A673 (cell line): ENCODE results near the gene DNASE1. TPM values are rescaled to one million over a fixed set of nuclear protein-coding genes. Genes with fewer than 3 reads are reported as not detected.

Experiments used
- BruUV-seq: library from RNA; stranded (reverse); fragments of 400-500 nt; replicated peaks from 2 replicates; lab custom pipeline; 2021; lab: Mats Ljungman, UMichigan
- CTCF ChIA-PET: fragments of 300-600 bp; sonication (Branson Sonifier 250); formaldehyde crosslinking; loops from one replicate; lab custom pipeline; 2022; ENCODE audit warnings: antibody characterized with exemption; lab: Charles Lee
- POLR2A ChIA-PET: fragments of 300-600 bp; sonication (Branson Sonifier 250); formaldehyde crosslinking; loops from one replicate; lab custom pipeline; 2022; ENCODE audit warnings: antibody characterized with exemption; ENCODE audit not compliant: low non-redundant PET; lab: Charles Lee
- DNase-seq: peaks from one replicate; pipeline ENCODE4 v3.0.0-alpha.2; 2015; ENCODE audit warnings: low spot score
- H3K27ac ChIP-seq: fragments of 200-600 bp; sonication (generic); 2 replicates; pipeline ENCODE4 v1.5.1; 2016; ENCODE audit warnings: mixed run types, low read depth, mild to moderate bottlenecking, mixed read lengths, antibody characterized with exemption, low read length; ENCODE audit not compliant: poor library complexity, severe bottlenecking
- H3K27me3 ChIP-seq: fragments of 200-600 bp; sonication (generic); replicated peaks from 2 replicates; pipeline ENCODE4 v1.6.1; 2017; ENCODE audit warnings: mixed run types, low read depth, mild to moderate bottlenecking, mixed read lengths, antibody characterized with exemption, low read length; ENCODE audit not compliant: insufficient read depth, poor library complexity
- H3K36me3 ChIP-seq: fragments of 200-600 bp; sonication (generic); 2 replicates; pipeline ENCODE4 v1.6.1; 2016; ENCODE audit warnings: mixed run types, mild to moderate bottlenecking, mixed read lengths, antibody characterized with exemption, low read length; ENCODE audit not compliant: insufficient read depth, poor library complexity, severe bottlenecking
- H3K4me1 ChIP-seq: fragments of 200-600 bp; sonication (generic); 2 replicates; pipeline ENCODE4 v1.6.1; 2017; ENCODE audit warnings: mixed run types, mild to moderate bottlenecking, mixed read lengths, antibody characterized with exemption, low read length; ENCODE audit not compliant: insufficient read depth, poor library complexity, severe bottlenecking
- H3K4me3 ChIP-seq: fragments of 200-600 bp; sonication (generic); 2 replicates; pipeline ENCODE4 v1.5.1; 2016; ENCODE audit warnings: low read depth, mixed run types, mild to moderate bottlenecking, mixed read lengths, low read length; ENCODE audit not compliant: poor library complexity, severe bottlenecking
- H3K9me3 ChIP-seq: fragments of 200-600 bp; sonication (generic); 2 replicates; pipeline ENCODE4 v1.6.1; 2016; ENCODE audit warnings: mixed run types, low read depth, mild to moderate bottlenecking, mixed read lengths, antibody characterized with exemption, low read length; ENCODE audit not compliant: poor library complexity, severe bottlenecking
- EZH2 ChIP-seq: fragments of 200-600 bp; sonication (generic); IDR thresholded peaks from 2 replicates; pipeline ENCODE4 v1.6.1; 2017; ENCODE audit warnings: borderline replicate concordance, low read depth, mild to moderate bottlenecking, mixed read lengths, antibody characterized with exemption, low read length; ENCODE audit not compliant: poor library complexity, severe bottlenecking
- intact Hi-C: fragments of 100-400 bp; cut with micrococcal nuclease; formaldehyde crosslinking; loops from one replicate; pipeline ENCODE4 v1.10.0; 2022; ENCODE audit not compliant: unreplicated experiment
- total RNA-seq: library from RNA; stranded (reverse); gene quantifications from 2 replicates; pipeline ENCODE4 v1.2.3, GENCODE V29; 2021
- TF ChIP-seq, protein P1 (sequence below): fragments of 300-800, 200-600 bp; sonication (generic); conservative IDR thresholded peaks from 2 replicates; pipeline ENCODE4 v1.5.1; 2017; ENCODE audit warnings: low read depth, mild to moderate bottlenecking, antibody characterized with exemption, low read length, moderate library complexity, mixed read lengths

DNASE1 gene
- total RNA-seq, 1 experiment from 2014 or later, result 17.9 TPM

DNA sequence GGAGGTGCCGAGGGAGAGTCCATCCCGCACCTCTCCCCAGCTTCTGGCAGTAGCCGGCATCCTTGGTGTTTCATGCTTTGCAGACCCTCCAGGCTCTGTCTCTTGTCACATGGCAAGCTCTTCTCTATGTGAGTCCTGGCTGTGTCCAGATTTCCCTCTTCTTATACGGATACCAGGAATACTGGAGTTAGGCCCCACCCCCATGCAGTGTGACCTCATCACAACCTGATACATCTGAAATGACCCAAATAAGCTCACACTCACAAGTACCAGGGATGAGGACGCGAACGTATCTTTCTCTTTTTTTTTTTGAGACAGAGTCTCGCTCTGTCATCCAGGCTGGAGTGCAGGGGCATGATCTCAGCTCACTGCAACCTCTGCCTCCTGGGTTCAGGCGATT, 39.6 kb downstream of the DNASE1 start:
- H3K27me3 ChIP-seq, result no peaks in the 10 kb centered on the region
- ChIA-PET CTCF (no interaction called here), POLR2A (interaction anchor here (0.6 kb wide), 1 partner anchor 23 kb away, joined by 3 read pairs; the partner anchor contains the start of gene TRAP1)
- TF ChIP-seq, protein P1, sequence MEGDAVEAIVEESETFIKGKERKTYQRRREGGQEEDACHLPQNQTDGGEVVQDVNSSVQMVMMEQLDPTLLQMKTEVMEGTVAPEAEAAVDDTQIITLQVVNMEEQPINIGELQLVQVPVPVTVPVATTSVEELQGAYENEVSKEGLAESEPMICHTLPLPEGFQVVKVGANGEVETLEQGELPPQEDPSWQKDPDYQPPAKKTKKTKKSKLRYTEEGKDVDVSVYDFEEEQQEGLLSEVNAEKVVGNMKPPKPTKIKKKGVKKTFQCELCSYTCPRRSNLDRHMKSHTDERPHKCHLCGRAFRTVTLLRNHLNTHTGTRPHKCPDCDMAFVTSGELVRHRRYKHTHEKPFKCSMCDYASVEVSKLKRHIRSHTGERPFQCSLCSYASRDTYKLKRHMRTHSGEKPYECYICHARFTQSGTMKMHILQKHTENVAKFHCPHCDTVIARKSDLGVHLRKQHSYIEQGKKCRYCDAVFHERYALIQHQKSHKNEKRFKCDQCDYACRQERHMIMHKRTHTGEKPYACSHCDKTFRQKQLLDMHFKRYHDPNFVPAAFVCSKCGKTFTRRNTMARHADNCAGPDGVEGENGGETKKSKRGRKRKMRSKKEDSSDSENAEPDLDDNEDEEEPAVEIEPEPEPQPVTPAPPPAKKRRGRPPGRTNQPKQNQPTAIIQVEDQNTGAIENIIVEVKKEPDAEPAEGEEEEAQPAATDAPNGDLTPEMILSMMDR, result no peak
- TF ChIP-seq EZH2, result no peak
- BruUV-seq, result no TSS peak
- DNase-seq, result no peak
- H3K4me3 ChIP-seq, result no peak overlapping the region
- intact Hi-C loops, result loop anchor here (10.0 kb wide), 2 partner anchors 181 to 561 kb away; no protein-coding TSS in a partner anchor
- H3K36me3 ChIP-seq, result peaks cover 17% of the 10 kb centered on the region
- no peak overlapping the region for H3K27ac ChIP-seq
- peaks cover 12% of the 10 kb centered on the region for H3K4me1 ChIP-seq
- no peaks in the 10 kb centered on the region for H3K9me3 ChIP-seq

DNA sequence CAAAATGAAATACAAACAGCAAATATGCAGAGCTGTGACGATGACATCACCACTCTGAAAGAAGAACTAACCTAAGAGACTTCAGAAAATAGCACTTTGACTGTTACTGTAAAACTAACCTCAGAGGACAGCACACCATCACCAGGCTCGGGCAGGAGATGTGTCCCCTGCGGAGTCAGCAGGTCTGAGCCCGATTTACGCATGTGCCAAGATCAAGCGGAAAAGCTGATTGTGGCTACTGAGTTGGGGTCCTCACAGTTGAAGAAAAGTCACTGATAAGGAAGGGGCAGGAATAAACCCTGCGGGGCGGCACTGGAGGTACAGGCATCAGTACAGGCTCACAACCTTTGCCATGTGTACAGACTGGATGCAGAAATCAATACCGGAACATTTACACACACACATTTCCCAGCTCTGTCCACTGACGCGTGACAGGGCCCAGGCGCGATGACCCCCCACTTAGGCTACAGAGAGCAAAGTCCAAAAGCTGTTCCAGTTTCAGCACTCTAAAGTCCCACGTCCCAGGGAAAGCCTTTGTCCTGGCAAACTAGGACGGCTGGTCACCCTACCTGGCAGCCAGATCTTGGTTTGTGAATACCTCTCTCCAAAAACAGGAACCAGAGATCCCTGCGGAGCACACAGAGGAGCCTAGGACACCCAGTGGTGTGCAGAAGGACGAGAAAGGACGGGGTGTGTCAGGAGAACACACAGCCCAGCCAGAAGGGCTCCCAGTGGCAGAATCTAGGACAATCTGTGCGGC, 41.3 kb downstream of the DNASE1 start:
- peaks cover 4% of the 10 kb centered on the region for H3K4me1 ChIP-seq
- H3K27me3 ChIP-seq, result no peaks in the 10 kb centered on the region
- ChIA-PET CTCF (no interaction called here), POLR2A (no interaction called here)
- H3K4me3 ChIP-seq, result no peak overlapping the region
- intact Hi-C loops, result loop anchor here (10.0 kb wide), 2 partner anchors 179 to 559 kb away; no protein-coding TSS in a partner anchor
- no peak for DNase-seq
- peaks cover 8% of the 10 kb centered on the region for H3K36me3 ChIP-seq
- H3K27ac ChIP-seq, result peak overlapping the region; percentile 49
- no peaks in the 10 kb centered on the region for H3K9me3 ChIP-seq
- BruUV-seq, result no TSS peak
- TF ChIP-seq EZH2, result no peak
- TF ChIP-seq, protein P1, result no peak

DNA sequence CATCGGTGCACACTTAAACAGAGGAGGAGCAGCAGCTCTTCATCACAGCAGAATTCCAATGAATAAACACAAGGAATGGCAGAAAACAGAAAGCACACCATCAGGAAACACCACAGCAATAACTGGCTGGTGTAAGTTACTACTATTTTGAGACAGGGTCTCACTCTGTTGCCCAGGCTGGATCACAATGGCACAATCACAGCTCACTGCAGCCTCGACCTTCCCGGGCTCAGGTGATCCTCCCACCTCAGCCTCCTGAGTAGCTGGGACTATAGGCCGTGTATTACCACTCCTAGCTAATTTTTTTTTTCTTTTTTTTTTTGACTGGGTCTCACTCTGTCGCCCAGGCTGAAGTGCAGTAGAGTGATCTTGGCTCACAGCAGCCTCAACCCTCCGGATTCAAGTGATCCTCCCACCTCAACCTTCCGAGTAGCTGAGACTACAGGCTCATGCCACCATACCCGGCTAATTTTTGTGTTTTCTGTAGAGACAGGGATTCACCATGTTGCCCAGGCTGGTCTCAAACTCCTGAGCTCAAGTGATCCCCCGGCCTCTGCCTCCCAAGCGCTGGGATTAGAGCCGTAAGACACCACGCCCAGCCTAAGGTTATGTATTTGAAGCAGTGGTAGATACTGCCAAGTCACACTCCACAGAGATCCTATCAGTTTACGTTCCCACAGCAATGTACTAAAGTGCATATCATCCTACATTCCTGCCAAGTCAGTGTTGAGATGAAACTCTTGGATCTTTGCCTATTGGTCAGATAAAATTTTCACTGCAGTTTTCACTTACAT, 42.1 kb downstream of the DNASE1 start:
- Histone ChIP-seq H3K4me1 (no peaks in the 10 kb centered on the region), H3K36me3 (peaks cover 8% of the 10 kb centered on the region), H3K27me3 (no peaks in the 10 kb centered on the region), H3K9me3 (no peaks in the 10 kb centered on the region), H3K27ac (peak overlapping the region; percentile 49), H3K4me3 (no peak overlapping the region)
- intact Hi-C loops, result loop anchor here (10.0 kb wide), 2 partner anchors 178 to 558 kb away; no protein-coding TSS in a partner anchor
- TF ChIP-seq, protein P1, result no peak
- TF ChIP-seq EZH2, result no peak
- ChIA-PET POLR2A (no interaction called here), CTCF (interaction anchor here (0.8 kb wide), 1 partner anchor 12 kb away, joined by 4 read pairs; no protein-coding TSS in a partner anchor)
- BruUV-seq, result no TSS peak
- peak; percentile 54 for DNase-seq
